RWPE1 (cell line): ENCODE measurements around the gene CNTNAP2.
"Not testable (repeated sequence)": the region's sequence is repeated elsewhere in the genome, so short reads cannot be mapped to it uniquely, and the experiment has no call there.

ENCODE experiments used
- CTCF ChIA-PET: fragments of 350-600 bp; sonication (Branson Sonifier 250); formaldehyde crosslinking; extraction: SDS; loops from one replicate; lab custom pipeline; 2021; lab: Yijun Ruan, JAX
- POLR2A ChIA-PET: fragments of 400-600 bp; formaldehyde crosslinking; extraction: SDS; loops from one replicate; lab custom pipeline; 2020; ENCODE audit warnings: antibody characterized with exemption; ENCODE audit not compliant: low non-redundant PET; lab: Yijun Ruan, JAX
- DNase-seq: peaks from one replicate; pipeline ENCODE4 v3.0.0; 2012; ENCODE audit warnings: low spot score
- H3K27ac ChIP-seq: fragments of 450-650 bp; 2 replicates; pipeline ENCODE4 v1.5.1; 2017
- TF ChIP-seq, protein P1 (sequence below): fragments of 450-650 bp; conservative IDR thresholded peaks from 2 replicates; pipeline ENCODE4 v1.5.1; 2017; ENCODE audit warnings: low read depth, mild to moderate bottlenecking

CNTNAP2 gene

DNA sequence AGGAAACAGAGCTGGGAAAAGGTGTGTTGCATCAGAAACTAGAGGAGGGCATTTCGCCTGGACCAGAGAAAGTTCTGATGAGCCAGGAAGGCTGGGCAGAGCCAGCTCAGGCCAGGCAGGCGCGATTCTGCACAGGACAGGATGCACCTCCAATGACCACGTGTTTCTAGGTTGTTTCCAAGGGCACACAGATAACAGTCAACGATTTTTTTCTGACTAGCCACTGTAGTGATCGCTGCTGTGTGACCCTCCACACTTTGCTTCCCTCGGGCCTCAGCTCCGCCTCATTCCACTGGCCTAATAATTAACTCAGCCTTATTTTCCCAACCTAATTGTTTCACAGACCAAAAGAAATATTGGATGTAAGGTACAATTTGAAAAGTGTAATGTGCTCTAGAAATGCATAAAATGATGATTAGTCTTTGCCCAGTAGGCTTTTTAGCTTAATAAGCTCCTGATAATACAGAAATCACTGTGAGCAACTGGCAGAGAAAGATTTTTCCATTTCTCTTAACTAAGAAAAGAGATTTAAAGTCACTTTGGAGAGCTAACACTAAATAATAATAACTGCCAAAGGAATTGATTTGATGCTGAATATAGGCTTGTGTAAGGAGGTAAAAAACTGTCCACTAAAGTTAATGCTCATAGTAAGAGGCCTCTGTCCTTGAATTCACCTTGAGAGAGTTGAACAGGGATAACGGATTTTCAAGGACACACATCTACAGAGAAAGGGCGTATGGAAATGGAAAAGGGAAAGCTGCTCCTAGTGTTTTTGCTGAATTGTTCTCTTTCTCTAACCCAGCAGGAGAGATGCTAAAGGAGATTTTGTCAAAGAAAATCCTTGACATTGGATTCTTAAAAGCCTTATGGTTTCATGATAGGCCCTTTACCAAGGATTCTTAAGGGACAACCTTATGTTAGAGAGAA lies 2183.0 kb downstream of the CNTNAP2 start:
- CTCF ChIA-PET: no interaction called here
- DNase-seq: no peak
- TF ChIP-seq, protein P1, sequence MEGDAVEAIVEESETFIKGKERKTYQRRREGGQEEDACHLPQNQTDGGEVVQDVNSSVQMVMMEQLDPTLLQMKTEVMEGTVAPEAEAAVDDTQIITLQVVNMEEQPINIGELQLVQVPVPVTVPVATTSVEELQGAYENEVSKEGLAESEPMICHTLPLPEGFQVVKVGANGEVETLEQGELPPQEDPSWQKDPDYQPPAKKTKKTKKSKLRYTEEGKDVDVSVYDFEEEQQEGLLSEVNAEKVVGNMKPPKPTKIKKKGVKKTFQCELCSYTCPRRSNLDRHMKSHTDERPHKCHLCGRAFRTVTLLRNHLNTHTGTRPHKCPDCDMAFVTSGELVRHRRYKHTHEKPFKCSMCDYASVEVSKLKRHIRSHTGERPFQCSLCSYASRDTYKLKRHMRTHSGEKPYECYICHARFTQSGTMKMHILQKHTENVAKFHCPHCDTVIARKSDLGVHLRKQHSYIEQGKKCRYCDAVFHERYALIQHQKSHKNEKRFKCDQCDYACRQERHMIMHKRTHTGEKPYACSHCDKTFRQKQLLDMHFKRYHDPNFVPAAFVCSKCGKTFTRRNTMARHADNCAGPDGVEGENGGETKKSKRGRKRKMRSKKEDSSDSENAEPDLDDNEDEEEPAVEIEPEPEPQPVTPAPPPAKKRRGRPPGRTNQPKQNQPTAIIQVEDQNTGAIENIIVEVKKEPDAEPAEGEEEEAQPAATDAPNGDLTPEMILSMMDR: no peak
- POLR2A ChIA-PET: no interaction called here
- H3K27ac ChIP-seq: no peak overlapping the region

DNA sequence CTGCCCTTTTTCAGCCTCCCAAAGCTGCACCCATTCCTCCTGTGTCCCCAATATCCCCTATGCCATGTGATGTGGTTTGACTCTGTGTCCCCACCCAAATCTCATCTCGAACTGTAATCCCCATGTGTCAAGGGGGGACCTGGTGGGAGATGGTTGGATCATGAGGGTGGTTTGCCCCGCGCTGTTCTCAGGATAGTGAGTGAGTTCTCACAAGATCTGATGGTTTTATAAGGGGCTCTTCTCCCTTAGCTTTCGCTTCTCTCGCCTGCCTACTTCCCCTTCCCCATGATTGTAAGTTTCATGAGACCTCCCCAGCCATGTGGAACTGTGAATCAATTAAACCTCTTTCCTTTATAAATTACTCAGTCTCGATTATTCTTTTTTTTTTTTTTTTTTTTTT lies 2185.8 kb downstream of the CNTNAP2 start:
- H3K27ac ChIP-seq, POLR2A ChIA-PET, DNase-seq: not testable (repeated sequence)
- CTCF ChIA-PET: interaction anchor here (0.6 kb wide), 1 partner anchor 1342 kb away, joined by 3 read pairs; no protein-coding TSS in a partner anchor

DNA sequence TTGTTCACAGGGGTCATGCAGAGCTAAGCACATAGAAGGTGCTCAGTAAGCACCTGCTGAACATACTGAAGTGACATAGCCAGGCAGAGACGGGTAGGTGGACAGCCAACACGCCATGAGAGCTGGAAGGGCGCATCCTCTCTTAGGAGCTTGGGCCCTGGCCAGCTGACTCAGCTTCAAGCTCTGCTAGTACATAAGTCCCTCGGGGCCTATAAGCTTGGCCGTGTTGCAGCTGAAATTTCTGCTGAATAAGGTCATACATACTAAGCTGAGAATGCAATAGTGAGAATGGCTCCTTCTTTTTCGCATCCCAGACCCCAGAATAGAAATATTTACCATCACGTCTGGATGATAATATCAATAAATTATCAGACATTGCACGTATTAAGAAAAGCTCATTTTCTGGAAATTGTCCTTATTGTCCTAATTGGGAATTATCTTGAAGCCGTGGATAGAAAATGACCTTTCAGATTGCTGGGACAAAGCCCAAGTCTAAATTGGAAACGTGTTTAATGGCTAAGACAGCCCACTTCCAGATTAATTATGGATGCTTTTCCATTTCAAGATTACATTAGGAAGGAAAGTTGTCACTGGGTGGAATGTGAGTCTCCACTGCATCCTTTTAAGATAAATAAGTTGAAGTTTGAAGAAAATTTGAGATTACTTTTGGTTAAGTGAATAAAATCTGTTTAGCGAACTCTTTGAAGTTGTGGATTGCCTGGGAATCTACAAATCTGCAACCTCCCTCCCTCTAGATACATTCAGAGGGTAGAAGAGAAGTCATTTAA lies 2186.9 kb downstream of the CNTNAP2 start:
- TF ChIP-seq, protein P1: no peak
- ChIA-PET CTCF (interaction anchor here (0.6 kb wide), 2 partner anchors 544 to 1341 kb away, joined by 3 read pairs; no protein-coding TSS in a partner anchor), POLR2A (no interaction called here)
- peak; percentile 65 for DNase-seq
- H3K27ac ChIP-seq: no peak overlapping the region

DNA sequence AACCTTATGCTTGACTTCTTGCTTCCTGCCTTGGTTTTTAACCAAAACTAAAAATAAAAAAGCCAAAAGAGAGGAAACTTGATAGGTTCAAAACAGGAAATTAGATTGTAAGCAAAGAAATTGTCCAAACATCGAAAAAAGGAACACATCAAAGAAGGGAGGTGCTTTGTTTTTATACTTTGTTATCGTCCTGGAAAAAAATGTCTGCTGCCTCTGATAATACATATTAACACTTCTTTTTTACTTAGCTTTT lies 2187.4 kb downstream of the CNTNAP2 start:
- TF ChIP-seq, protein P1: no peak
- CTCF ChIA-PET: no interaction called here
- POLR2A ChIA-PET: no interaction called here
- no peak for DNase-seq
- H3K27ac ChIP-seq: no peak overlapping the region

DNA sequence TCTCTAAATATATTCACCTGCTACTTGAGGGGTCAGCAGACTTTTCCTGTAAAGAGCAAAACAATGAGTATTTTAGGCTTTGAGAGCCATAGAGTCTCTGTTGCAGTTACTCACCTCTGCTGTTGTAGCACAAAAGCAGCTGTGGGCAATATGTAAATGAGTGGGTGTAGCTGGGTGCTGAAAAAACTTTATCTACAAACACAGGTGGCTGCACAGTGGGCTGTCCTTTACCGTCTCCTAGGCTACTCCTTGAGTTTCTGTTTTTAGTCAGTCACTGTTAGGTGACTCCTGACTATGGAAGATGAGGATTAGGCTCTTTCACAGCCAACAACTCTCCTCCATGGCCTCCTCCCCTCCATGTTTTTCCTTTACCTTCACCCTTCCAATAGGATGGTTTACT lies 2187.9 kb downstream of the CNTNAP2 start:
- CTCF ChIA-PET: no interaction called here
- no peak overlapping the region for H3K27ac ChIP-seq
- TF ChIP-seq, protein P1: no peak
- DNase-seq: no peak
- POLR2A ChIA-PET: no interaction called here

DNA sequence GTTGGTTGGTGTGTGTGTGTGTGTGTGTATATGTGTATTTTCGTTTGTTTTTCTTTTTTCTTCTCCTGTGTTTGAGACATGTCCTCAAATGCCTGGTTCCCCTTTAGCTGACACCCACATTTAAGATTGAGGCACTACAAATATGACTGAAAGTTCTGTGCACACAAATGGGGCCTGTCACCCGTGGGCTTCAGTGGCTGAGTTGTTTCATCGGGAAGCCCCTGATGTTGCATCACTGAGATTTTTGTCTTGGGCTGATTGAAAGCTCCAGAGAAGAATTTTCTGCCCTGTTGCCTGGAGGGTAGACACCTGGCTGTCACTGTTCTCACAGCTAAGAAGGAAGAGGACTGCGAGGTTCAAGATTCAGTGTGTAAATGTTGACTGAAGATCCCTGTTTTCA lies 2190.2 kb downstream of the CNTNAP2 start:
- H3K27ac ChIP-seq: no peak overlapping the region
- ChIA-PET CTCF (no interaction called here), POLR2A (no interaction called here)
- TF ChIP-seq, protein P1: no peak
- DNase-seq: no peak
